ENCODE results near the gene IMMT. TPM values are rescaled to one million over a fixed set of nuclear protein-coding genes. Genes with fewer than 3 reads are reported as not detected.

The IMMT gene
- total RNA-seq, 1 experiment from 2014 or later, result 112 TPM

DNA sequence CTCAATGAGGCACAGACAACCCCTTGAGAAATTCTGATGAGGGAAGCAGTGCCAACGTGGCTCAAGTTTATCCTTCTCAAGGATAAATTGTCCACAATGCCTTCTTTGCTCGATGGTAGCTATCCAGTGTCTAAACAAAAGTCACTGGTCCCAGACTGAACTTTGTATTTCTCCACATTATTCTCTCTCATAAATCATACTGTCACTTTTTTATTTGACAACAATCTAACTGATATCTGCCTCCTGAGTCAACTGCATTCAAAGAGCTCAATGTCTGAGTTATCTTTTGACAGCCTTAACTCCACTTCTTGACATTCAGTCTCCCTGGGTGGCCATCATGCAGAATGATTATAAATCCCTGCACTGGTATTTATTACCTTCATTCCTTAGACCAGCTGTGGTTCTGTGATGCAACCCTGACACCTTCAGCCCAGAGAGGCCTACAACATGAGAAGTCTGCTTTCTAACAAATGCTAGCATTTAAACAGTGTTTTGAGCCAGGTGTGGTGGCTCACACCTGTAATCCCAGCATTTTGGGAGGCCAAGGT lies 38.2 kb downstream of the IMMT start:
- H3K56ac ChIP-seq (ENCODE audit: insufficient read length, low read depth, low read length), result no peak overlapping the region
- no CpG with 5 or more reads among the region's 2 CpGs for WGBS (ENCODE audit: extremely low coverage, insufficient read length, low lambda C conversion rate)
- no peaks in the 10 kb centered on the region for H3K79me2 ChIP-seq (ENCODE audit: insufficient read depth, low read length)

More for the DNA sequence above, 38.2 kb downstream of the IMMT start:
- H3K79me1 ChIP-seq (ENCODE audit: insufficient read depth, low read depth, low read length, poor library complexity, severe bottlenecking), result no peaks in the 10 kb centered on the region
- H3K4me1 ChIP-seq (ENCODE audit: insufficient read depth, low read length), result no peaks in the 10 kb centered on the region
- H3K23ac ChIP-seq (ENCODE audit: insufficient read length, low read depth, low read length), result no peak overlapping the region
- H3K27me3 Mint-ChIP-seq (ENCODE audit: low read depth), result no peaks in the 10 kb centered on the region
- no peak overlapping the region for H2AK5ac ChIP-seq (ENCODE audit: insufficient read length, low read length)
- H3K4me3 Mint-ChIP-seq, result no peak overlapping the region
- no peaks in the 10 kb centered on the region for H4K20me1 ChIP-seq (ENCODE audit: control insufficient read depth, insufficient read depth, insufficient read length)
- H3K4ac ChIP-seq (ENCODE audit: low read depth, low read length), result no peak overlapping the region
- no peak for DNase-seq
- no peaks in the 10 kb centered on the region for H3K9me3 ChIP-seq (ENCODE audit: control insufficient read depth, low read depth, low read length)
- H3K4me2 ChIP-seq (ENCODE audit: insufficient read depth, insufficient read length, low read length), result no peak overlapping the region
- H2BK12ac ChIP-seq (ENCODE audit: insufficient read length, low read depth, low read length), result no peak overlapping the region
- H3K9me3 Mint-ChIP-seq, result no peaks in the 10 kb centered on the region
- no peak overlapping the region for H3K9ac ChIP-seq (ENCODE audit: extremely low read depth, insufficient read length, low read length)
- H3K4me1 Mint-ChIP-seq, result no peaks in the 10 kb centered on the region
- no peak overlapping the region for H3K27ac ChIP-seq (ENCODE audit: insufficient read length, low read depth, low read length)
- no peak overlapping the region for H2BK20ac ChIP-seq (ENCODE audit: low read depth, low read length, poor library complexity, severe bottlenecking)
- H3T11ph ChIP-seq (ENCODE audit: low read length), result no peak overlapping the region
- H3K27me3 ChIP-seq (ENCODE audit: insufficient read depth, low read length), result no peaks in the 10 kb centered on the region
- no peak overlapping the region for H3K18ac ChIP-seq (ENCODE audit: insufficient read length, low read depth, low read length)
- no peak overlapping the region for H3K27ac Mint-ChIP-seq
- H3K36me3 Mint-ChIP-seq (ENCODE audit: insufficient read depth in 1 of 3, low read depth in 3 of 3), result peaks cover 18 to 75% (median 55%) of the 10 kb centered on the region in 3 experiments; a peak in 6 of 7 replicates
- no peak overlapping the region for H4K8ac ChIP-seq (replicated peaks; ENCODE audit: insufficient read length, low read depth, low read length)
- H3K23me2 ChIP-seq (ENCODE audit: insufficient read length, low read depth, low read length, poor library complexity, severe bottlenecking), result no peaks in the 10 kb centered on the region
- H4K91ac ChIP-seq (ENCODE audit: insufficient read length, low read depth, low read length), result no peak overlapping the region
- H2BK5ac ChIP-seq (ENCODE audit: insufficient read length, low read length), result no peak overlapping the region
- TF ChIP-seq, protein P1, sequence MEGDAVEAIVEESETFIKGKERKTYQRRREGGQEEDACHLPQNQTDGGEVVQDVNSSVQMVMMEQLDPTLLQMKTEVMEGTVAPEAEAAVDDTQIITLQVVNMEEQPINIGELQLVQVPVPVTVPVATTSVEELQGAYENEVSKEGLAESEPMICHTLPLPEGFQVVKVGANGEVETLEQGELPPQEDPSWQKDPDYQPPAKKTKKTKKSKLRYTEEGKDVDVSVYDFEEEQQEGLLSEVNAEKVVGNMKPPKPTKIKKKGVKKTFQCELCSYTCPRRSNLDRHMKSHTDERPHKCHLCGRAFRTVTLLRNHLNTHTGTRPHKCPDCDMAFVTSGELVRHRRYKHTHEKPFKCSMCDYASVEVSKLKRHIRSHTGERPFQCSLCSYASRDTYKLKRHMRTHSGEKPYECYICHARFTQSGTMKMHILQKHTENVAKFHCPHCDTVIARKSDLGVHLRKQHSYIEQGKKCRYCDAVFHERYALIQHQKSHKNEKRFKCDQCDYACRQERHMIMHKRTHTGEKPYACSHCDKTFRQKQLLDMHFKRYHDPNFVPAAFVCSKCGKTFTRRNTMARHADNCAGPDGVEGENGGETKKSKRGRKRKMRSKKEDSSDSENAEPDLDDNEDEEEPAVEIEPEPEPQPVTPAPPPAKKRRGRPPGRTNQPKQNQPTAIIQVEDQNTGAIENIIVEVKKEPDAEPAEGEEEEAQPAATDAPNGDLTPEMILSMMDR (conservative IDR thresholded peaks at IDR 0.05), result no peak
- no peak overlapping the region for H2BK15ac ChIP-seq (ENCODE audit: low read depth, low read length)
- H2AFZ ChIP-seq (ENCODE audit: low read length), result no peak overlapping the region
- H2BK120ac ChIP-seq (ENCODE audit: low read depth, low read length, poor library complexity, severe bottlenecking), result no peak overlapping the region
- H3K14ac ChIP-seq (ENCODE audit: insufficient read depth, low read length), result no peak overlapping the region
- no peak overlapping the region for H4K5ac ChIP-seq (ENCODE audit: insufficient read length, low read depth, low read length)

All from H9 (cell line).